HG03064 (cell line): ENCODE measurements around the gene HPRT1.

Experiments used
- ATAC-seq: cut with Tn5 transposase; IDR thresholded peaks from one replicate; pipeline ENCODE4 v1.9.1; 2021; ENCODE audit warnings: low read depth; ENCODE audit not compliant: unreplicated experiment

HPRT1 gene

DNA sequence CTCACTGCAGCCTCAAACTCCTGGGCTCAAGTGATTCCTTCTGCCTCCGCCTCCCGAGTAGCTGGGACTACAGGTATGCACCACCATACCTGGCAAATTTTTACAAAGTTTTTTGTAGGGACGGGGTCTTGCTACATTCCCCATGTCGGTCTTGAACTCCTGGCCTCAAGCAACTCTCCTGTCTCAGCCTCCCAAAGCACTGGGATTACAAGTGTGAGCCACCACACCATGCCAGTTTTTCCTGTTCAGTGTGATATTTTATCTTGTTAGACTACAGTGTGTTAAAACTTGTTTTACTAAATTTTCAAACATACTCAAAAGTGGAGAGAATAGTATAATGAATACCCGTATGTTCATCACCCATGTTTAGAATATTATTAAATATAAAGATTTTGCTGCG, 12.1 kb downstream of the HPRT1 start:
- ATAC-seq, result no peak

DNA sequence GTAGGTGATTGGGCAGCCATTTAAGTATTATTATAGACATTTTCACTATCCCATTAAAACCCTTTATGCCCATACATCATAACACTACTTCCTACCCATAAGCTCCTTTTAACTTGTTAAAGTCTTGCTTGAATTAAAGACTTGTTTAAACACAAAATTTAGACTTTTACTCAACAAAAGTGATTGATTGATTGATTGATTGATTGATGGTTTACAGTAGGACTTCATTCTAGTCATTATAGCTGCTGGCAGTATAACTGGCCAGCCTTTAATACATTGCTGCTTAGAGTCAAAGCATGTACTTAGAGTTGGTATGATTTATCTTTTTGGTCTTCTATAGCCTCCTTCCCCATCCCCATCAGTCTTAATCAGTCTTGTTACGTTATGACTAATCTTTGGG, 16.3 kb downstream of the HPRT1 start:
- no peak for ATAC-seq

DNA sequence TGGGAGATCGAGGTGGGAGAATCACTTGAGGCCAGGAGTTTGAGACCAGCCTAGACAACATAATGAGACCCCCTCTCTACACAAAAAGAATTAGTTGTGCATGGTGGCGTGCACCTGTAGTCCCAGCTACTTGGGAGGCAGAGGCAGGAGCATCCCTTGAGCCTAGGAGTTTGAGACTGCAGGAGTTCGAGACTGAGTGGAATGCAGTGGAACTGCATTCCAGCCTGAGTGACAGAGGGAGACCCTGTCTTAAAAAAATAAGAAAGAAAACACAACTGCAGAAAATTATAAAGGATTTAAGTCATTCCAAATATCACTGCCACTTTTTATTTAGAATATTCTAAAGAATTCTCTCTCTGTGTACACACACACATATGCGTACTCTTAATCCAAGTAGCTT, 18.4 kb downstream of the HPRT1 start:
- ATAC-seq, result no peak

DNA sequence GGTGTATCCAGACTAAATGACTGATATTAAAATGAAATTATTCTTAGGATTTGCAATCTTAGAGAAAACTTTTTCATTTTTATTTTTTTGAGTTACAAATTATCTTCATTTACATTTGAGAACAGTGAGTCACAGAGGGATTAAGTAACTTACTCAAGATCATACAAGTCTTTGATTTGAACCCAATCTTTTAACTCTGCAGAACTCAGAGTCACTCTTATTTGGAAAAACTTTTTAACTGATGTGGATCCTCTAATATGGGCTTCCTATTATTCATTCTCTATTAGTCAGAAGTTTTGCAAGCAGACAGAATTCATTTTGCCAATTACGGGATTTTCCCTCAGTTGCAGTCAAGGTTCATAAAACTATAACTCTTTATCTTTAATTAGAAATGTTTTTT, 20.1 kb downstream of the HPRT1 start:
- no peak for ATAC-seq

- no peak for ATAC-seq
These were observed 21.4 kb downstream of the HPRT1 start for GRCh38 chrX:134481339-134481738.

DNA sequence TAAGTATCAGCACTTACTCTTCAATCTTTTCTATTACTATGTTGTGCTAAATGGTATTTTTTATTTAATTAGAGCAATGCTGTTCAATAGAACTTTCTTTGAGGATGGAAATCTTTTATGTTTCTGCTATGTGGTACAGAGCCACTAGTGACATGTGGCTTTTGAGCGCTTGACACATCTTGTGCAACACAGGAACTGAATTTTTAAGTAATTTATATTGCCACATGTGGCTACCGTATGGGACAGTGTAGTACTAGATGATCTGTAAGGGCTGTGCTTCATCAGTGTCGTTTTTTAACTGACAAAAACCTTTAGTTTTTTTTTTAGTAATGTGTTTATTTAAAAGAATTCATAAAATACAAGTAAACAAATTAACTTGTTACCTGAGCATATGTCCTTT, 22.4 kb downstream of the HPRT1 start:
- no peak for ATAC-seq

- ATAC-seq, result no peak
These were observed 24.1 kb downstream of the HPRT1 start for GRCh38 chrX:134484039-134484438.

- ATAC-seq, result no peak
These were observed 42.0 kb downstream of the HPRT1 start for GRCh38 chrX:134501941-134502340.

GRCh38 chrX:134502686-134503085, 42.7 kb downstream of the HPRT1 start:
- ATAC-seq, result no peak

DNA sequence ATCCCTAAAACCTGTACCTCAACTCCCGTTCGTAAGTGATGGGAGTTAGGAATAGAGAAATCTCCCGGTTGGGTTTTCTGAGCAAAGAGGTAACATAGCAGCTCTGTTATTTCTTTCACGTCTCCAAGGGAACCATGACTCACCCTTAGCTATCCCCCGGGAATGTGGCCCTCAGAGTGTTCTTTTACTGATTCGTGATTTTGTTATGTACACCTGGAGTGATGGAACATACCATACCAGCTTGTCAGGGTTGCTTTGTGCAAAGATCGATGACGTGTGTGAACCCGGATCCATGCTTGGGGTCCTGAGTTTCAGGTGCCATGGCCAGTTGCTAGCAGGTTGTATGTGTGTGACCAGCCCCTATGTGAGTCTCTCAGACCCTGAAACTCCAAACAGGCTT, 52.6 kb downstream of the HPRT1 start:
- no peak for ATAC-seq

- ATAC-seq, result no peak
These were observed 53.1 kb downstream of the HPRT1 start for GRCh38 chrX:134513091-134513490.

DNA sequence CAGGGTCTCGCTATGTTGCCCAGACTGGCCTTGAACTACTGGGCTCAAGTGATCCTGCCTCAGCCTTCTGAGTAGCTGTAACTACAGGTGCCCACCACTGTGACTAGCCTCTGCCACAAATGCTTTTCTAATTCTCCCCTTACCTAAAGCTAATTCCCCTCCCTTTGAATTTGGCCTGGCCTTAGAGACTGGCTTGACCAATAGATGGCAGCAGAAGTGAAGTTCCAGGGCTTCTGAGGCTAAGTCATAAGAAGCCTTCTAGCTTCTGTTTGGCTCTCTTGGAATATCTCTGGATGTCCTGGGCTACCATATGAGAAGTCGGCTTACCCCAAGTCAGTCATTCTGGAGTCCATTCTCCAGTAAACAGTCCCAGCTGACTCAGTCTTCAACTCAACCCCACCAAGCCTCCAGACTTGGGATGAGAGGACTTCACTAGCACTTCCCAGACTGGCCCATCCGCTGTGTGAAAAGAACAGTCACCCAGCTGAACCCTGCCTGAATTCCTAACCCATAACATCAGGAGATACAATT, 61.0 kb downstream of the HPRT1 start:
- ATAC-seq, result no peak

DNA sequence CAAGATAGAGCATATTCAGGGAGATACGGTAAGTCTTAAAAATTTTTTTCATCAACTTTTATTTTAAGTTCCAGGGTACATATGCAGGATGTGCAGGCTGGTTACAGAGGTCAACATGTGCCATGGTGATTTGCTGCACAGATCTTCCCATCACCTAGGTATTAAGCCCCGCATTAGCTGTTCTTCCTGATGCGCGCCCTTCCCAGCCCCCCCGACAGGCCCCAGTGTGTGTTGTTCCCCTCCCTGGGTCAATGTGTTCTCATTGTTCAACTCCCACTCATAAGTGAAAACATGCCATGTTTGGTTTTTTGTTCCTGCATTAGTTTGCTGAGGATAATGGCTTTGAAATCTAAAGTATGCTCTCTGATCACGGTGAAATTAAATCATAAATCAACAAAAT, 64.2 kb downstream of the HPRT1 start:
- ATAC-seq, result no peak

GRCh38 chrX:134525086-134525792, 65.3 kb downstream of the HPRT1 start:
- no peak for ATAC-seq

DNA sequence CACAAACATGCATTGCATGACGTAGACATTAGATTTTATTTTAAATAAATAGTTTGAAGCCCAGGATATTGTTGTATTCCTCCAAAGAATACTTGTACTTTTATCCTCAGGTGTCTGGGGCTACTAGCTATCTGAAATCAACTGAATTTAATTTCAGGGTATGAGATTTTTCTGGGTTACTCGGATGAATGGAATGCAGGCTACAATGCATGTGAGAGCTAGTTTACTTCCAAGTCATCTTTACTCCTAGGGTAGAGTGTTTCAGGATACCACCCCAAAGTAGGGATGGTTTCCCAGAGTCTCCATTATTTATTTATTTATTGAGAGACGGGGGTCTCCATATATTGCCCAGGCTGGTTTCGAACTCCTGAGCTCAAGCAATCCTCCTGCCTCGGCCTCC, 66.4 kb downstream of the HPRT1 start:
- no peak for ATAC-seq

GRCh38 chrX:134528960-134529359, 69.0 kb downstream of the HPRT1 start:
- ATAC-seq, result no peak

GRCh38 chrX:134529481-134529880, 69.5 kb downstream of the HPRT1 start:
- ATAC-seq, result no peak

GRCh38 chrX:134530845-134531244, 70.9 kb downstream of the HPRT1 start:
- ATAC-seq, result no peak

DNA sequence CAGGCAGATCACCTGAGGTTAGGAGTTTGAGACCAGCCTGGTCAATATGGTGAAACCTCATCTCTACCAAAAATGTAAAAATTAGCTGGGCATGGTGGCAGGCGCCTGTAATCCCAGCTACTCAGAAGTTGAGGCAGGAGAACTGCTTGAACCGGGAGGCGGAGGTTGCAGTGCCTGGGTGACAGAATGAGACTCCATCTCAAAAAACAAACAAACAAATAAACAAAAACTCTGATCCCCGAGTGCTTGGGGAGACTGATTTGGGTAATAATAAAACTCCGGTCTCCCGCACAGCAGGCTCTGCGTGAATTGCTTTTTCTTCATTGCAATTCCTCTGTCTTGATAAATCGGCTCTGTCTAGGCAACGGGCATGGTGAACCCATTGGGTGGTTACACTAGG, 73.4 kb downstream of the HPRT1 start:
- ATAC-seq, result no peak

DNA sequence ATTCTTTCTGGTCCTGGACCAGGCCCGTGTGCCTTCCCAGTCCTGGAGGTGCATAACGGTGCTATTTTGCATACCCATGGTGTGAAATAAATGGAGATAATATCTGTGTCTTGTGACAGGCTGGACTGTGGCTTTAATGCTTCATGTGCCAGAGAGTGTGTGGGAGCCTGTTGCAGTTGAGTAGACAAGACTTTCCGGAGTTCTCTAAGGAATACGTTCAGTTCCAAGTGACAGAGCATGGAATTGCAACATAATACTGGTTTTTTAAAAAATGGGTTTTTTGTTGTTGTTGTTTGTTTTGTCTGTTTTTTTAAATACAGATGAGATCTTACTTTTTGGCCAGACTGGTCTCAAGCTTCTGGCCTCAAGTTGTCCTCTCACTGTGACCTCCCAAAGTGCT, 74.0 kb downstream of the HPRT1 start:
- no peak for ATAC-seq

- ATAC-seq, result no peak
These were observed 77.4 kb downstream of the HPRT1 start for GRCh38 chrX:134537179-134537955.

- ATAC-seq, result no peak
These were observed 78.4 kb downstream of the HPRT1 start for GRCh38 chrX:134538316-134538715.
